RPMI7951 (cell line): ENCODE measurements around the gene CCR7. TPM values are rescaled to one million over a fixed set of nuclear protein-coding genes. Genes with fewer than 3 reads are reported as not detected.

ENCODE experiments used
- DNase-seq: peaks from one replicate; pipeline ENCODE4 v3.0.0-alpha.2; 2012; ENCODE audit warnings: low read depth
- total RNA-seq: library from RNA; depleted of rRNA; stranded (reverse); fragments of >200 nt; shearing (Covaris generic); gene quantifications from 2 replicates; pipeline ENCODE4 v1.2.3, GENCODE V29; 2014; rRNA removed

Gene CCR7
- total RNA-seq, 1 experiment from 2014 or later, result not detected

DNA sequence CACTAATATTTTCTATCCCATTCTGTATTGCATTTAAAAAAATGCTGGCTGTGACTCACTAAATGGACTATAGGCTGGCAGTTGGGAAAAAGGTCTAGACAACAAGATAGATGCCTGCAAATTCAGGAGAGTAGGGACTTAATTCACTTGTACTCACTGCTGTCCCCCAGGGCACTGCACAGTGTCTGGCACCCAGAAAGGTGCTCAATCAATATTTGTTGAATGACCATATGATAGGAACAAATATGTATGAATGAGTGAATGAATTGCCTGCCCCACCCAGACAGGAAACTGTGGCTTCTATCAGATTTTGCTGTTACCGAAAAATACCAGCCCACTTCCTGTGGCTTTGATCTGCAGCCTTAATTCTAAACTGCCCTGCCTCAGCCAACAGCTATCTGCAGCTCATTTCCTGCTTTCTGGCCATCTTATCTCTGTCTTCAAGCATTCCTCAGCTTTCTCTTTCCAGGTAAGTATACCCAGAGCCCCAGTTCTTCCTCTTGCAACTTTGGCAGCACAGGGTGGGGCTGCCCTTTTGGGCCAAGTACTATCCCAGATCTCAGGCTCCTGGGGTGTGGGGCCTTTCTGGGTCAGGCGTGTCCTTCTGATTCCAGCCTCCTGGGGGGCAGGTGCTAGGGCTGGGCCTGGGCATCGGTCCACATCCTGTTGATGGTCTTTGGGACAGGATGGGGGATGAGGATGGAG lies 48.5 kb downstream of the CCR7 start:
- peak; percentile 63 for DNase-seq

DNA sequence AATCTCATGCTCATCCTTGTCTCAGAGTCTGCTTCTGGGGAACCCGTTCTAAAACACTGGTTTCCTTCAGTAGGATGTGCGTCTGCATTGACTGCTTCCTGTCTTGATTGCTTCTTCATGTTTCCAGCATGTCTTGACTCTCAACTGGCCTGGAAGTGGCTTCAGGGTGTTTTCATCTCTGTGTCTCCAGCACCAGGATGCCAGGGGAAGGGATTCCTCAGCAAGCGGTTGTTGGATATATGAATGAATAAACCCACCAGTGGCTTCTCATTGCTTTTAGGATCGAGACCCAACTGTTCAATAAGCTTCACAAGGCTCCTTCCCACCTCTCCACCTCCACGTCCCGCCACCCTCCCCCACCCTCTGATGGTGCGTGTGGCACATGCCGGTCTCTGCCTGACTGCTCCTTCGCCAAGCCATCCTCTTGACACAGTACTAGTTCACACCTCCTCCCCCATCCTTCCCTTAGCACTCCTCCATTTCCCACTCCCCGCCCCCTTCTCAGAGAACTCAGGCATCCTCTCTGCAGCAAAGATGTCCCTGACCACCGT lies 49.7 kb downstream of the CCR7 start:
- DNase-seq, result no peak

DNA sequence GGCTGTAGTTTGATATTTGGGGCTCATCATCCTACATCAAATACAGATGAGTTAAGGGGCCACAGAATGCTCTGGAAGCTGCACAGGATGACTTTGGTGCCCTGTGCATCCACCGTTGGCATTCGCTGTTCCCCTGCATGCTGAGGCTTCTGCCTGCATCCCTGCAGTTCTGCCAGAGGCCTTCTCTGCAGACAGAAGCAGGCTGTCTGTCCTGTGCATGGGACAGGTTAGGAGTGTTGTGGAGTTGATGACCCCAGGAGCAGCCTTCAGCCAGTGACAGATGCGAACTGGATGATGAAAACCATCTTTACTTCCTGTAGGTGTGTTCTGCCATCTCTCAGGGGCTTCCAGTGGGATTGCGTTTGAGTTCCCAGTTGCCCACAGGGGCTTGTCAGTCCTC lies 50.3 kb downstream of the CCR7 start:
- no peak for DNase-seq

DNA sequence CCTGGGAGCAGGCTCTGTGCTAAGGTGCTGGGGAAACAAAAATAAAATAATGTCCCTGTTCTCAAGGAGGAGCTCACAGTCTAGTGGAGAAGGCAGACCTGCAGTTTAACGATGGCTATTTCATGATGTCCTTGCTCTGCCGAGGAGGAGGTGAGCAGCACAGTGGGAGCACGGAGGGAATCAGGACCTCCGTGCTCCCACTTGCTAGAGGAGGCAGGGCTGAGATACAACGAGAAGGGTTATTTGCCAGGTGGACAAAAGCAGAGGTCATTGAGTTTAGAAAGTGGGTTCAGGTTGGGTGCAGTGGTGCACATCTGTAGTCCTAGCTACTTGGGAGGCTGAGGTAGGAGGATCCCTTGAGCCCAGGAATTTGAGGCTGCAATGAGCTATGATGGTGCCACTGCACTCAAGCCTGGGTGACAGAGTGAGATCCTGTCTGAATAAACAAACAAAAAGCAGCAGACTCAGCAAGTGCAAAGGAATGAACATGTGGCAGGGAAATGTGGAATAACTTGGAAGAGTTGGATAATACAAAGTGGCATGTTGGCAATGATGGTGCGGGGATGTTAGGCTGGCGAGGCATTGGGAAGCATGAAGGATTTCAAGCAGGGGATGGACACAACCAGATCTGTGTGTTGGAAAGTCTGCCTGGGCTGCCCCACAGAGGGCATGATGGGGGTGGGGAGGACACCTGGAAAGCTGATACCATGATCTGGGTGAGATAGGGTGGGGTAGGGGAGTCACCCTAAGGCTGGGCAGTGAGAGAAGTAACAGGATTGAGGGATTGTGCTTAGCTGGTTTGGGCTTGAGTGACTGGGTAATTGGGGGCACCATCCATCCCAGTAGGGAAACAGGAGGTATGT lies 51.0 kb downstream of the CCR7 start:
- DNase-seq, result no peak

DNA sequence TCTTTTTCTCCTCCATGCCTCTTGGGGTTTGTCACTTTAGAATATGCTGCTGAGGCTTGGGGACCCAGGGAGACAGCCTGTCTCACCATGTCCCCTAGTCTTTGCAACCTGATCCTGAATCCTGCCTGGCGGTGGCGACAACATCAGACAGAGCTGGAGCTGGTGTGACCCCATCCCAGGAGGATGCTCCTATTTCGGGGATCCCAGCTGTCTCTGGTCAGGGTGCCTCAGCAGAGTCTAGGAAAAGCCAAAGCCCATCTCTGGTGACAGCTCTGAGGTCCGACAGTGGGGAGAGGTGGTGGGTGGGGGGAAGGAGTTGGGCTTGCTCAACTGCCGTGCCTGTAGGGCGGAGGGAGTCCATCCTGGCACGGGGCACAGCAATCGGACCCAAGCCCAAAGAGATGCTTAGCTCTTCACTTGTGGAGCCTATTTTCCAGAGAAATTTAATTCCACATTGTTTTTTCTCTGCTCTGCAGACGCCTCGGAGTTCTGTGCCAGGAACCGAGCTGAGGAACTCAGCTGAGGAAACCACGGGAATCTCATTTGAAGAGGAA lies 53.5 kb downstream of the CCR7 start:
- DNase-seq, result no peak

DNA sequence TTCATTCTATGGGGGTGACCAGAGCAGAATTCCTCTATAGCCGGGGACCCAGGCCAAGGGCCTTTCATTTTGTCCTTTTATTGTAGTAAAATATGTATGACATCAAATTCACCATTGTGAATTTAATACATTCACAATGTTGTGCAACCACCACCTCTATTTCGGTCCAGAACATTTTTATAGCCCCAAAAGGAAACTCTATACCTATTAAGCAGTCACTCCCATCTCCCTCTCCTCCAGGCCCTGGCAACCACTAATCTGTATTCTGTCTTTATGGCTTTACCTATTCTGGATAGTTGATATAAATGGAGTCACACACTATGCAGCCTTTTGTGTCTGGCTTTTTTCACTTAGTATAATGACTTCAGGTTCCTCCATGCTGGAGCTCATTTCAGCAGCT lies 54.1 kb downstream of the CCR7 start:
- DNase-seq, result no peak

DNA sequence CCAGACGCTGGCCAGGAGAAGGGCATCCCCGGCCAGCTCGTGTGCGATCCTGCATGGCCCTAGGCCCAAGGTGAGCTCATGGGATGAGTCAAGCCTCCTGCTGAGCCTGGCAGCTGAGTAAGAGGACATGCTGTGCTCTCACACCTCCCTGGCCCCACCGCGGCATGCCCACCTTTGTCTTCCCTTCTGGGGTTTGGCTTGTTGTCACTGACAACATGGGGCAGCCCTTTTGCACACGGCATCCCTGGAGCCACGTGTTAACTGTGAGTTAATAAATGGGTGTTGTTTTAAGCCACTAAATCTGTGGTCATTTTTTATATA lies 55.0 kb downstream of the CCR7 start:
- peak; percentile 61 for DNase-seq

DNA sequence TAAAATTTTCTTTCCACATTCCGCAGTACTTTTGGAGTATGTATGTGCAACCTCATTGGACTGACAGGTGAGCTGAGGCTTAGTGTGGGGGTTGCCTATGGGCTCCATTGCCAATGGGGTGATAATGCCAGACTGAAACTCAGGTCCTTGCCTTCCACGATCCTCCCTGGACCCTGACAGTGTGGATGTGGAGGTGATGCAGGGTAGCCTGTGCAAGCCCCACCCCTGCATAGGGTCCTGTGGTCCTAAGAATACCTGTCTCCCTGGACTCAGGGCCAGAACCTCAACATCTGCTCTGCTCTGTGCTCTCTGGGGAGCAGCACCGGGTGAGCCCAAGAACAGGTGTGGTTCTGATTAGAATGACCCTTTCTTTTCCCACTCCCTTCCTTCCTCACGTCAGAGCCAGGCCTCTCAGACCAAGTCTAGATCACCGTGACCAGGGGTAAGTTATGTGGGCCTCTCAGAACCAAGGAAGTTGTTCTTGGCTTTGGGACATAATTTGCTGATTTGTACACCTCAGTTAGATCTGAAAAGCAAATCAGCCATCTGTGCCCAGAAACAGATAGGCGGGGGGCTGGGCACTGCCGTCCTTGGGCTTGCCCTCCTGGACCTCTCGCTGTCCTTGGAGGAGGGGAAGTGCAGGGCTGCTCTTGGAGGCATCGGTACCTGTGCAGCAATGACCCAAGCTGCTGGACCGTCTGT lies 55.5 kb downstream of the CCR7 start:
- DNase-seq, result no peak

DNA sequence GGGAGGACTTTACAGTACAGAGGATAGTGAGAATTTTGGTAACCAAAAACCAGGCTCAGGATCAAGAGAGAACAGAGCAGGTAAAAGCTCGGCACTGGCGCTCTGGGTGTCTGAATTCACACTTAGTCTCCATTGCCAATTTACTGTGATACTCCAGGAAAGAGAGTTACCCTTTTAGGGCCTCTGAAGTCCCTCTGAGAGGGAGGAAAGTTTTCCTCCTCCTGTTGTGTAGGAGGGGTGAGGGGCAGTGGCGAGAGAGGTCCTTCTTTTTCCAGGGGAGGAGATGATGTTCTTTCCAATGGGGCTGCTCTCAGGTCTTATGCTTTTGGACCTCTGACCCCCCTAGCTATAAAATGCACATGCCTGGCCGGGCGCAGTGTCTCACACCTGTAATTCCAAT lies 58.5 kb downstream of the CCR7 start:
- DNase-seq, result no peak

Other genes with a start within 250 kb of the CCR7 start
- gene GJD3, start 200.7 kb downstream of the CCR7 start, total RNA-seq, result not detected in 2 replicates
- 303 and 315 TPM in 2 replicates for gene TOP2A, start 147.6 kb downstream of the CCR7 start, total RNA-seq
- gene IGFBP4, start 122.0 kb downstream of the CCR7 start, total RNA-seq, result 2.3 and 2.8 TPM in 2 replicates
- gene TNS4, start 63.8 kb downstream of the CCR7 start, total RNA-seq, result not detected in 2 replicates
- gene SMARCE1, start 82.3 kb upstream of the CCR7 start, total RNA-seq, result 64.8 and 90.4 TPM in 2 replicates
- not detected in 2 replicates for gene KRT222, start 99.7 kb upstream of the CCR7 start, total RNA-seq
- not detected in 2 replicates for gene KRT24, start 138.3 kb upstream of the CCR7 start, total RNA-seq
- not detected in 2 replicates for gene KRT25, start 189.9 kb upstream of the CCR7 start, total RNA-seq
- not detected in 2 replicates for gene KRT26, start 206.7 kb upstream of the CCR7 start, total RNA-seq
- gene KRT27, start 217.1 kb upstream of the CCR7 start, total RNA-seq, result not detected in 2 replicates
- not detected in 2 replicates for gene KRT28, start 234.5 kb upstream of the CCR7 start, total RNA-seq